MM.1S (cell line): ENCODE data around the gene ACBD6.
"Not testable (repeated sequence)": the region's sequence is repeated elsewhere in the genome, so short reads cannot be mapped to it uniquely, and the experiment has no call there.

ENCODE experiments used
- DNase-seq: peaks from one replicate; pipeline ENCODE4 v3.0.0-alpha.2; 2015
- H2AFZ ChIP-seq: fragments of 300-600 bp; sonication (generic); 2 replicates; pipeline ENCODE4 v1.6.0; 2016; ENCODE audit warnings: antibody characterized with exemption, low read length
- H3F3A ChIP-seq: fragments of 300-600 bp; sonication (generic); 2 replicates; pipeline ENCODE4 v1.6.1; 2016; ENCODE audit warnings: mild to moderate bottlenecking, antibody characterized with exemption, low read length, moderate library complexity, mixed read lengths; ENCODE audit not compliant: insufficient read depth
- H3K27ac ChIP-seq: fragments of 300-600 bp; sonication (generic); 2 replicates; pipeline ENCODE4 v1.5.1; 2016; ENCODE audit warnings: mild to moderate bottlenecking, low read length
- H3K27me3 ChIP-seq: fragments of 300-600 bp; sonication (generic); replicated peaks from 2 replicates; pipeline ENCODE4 v1.6.0; 2016; ENCODE audit warnings: low read length; ENCODE audit not compliant: insufficient read depth
- H3K36me3 ChIP-seq: fragments of 300-600 bp; sonication (generic); replicated peaks from 2 replicates; pipeline ENCODE4 v1.6.1; 2016; ENCODE audit warnings: mild to moderate bottlenecking, low read length, mixed read lengths; ENCODE audit not compliant: insufficient read depth
- H3K4me1 ChIP-seq: fragments of 300-600 bp; sonication (generic); 2 replicates; pipeline ENCODE4 v1.6.1; 2016; ENCODE audit warnings: low read length, mixed read lengths
- H3K4me2 ChIP-seq: fragments of 300-600 bp; sonication (generic); 2 replicates; pipeline ENCODE4 v1.6.0; 2016; ENCODE audit warnings: low read depth, low read length
- H3K4me3 ChIP-seq: fragments of 300-600 bp; sonication (generic); 2 replicates; pipeline ENCODE4 v1.5.1; 2016; ENCODE audit warnings: low read length, mixed read lengths
- H3K79me2 ChIP-seq: fragments of 300-600 bp; sonication (generic); 2 replicates; pipeline ENCODE4 v1.6.1; 2016; ENCODE audit warnings: mixed run types, low read length, mixed read lengths
- H3K9ac ChIP-seq: fragments of 300-600 bp; sonication (generic); 2 replicates; pipeline ENCODE4 v1.6.1; 2016; ENCODE audit warnings: low read length, mixed read lengths
- H3K9me2 ChIP-seq: fragments of 300-600 bp; sonication (generic); replicated peaks from 2 replicates; pipeline ENCODE4 v1.6.1; 2016; ENCODE audit warnings: mild to moderate bottlenecking, low read length, mixed read lengths; ENCODE audit not compliant: insufficient read depth
- H3K9me3 ChIP-seq: fragments of 300-600 bp; sonication (generic); replicated peaks from 2 replicates; pipeline ENCODE4 v1.6.1; 2016; ENCODE audit warnings: mild to moderate bottlenecking, low read length, mixed read lengths; ENCODE audit not compliant: insufficient read depth
- H4K20me1 ChIP-seq: fragments of 300-600 bp; sonication (generic); 2 replicates; pipeline ENCODE4 v1.6.1; 2016; ENCODE audit warnings: mild to moderate bottlenecking, low read length, moderate library complexity, mixed read lengths; ENCODE audit not compliant: insufficient read depth
- EZH2 ChIP-seq: fragments of 300-600 bp; sonication (generic); optimal IDR thresholded peaks from 2 replicates; pipeline ENCODE3; 2017; ENCODE audit warnings: low read depth, mild to moderate bottlenecking, antibody characterized with exemption, low read length, mixed read lengths
- EZH2phosphoT487 ChIP-seq: fragments of 300-600 bp; sonication (generic); IDR thresholded peaks from 2 replicates; pipeline ENCODE4 v1.6.1; 2018; ENCODE audit warnings: antibody characterized with exemption, low read length
- TF ChIP-seq, protein P1 (sequence below): fragments of 300-600 bp; sonication (generic); IDR thresholded peaks from 2 replicates; pipeline ENCODE4 v1.5.1; 2016; ENCODE audit warnings: antibody characterized with exemption, low read length, mixed read lengths

The ACBD6 gene

DNA sequence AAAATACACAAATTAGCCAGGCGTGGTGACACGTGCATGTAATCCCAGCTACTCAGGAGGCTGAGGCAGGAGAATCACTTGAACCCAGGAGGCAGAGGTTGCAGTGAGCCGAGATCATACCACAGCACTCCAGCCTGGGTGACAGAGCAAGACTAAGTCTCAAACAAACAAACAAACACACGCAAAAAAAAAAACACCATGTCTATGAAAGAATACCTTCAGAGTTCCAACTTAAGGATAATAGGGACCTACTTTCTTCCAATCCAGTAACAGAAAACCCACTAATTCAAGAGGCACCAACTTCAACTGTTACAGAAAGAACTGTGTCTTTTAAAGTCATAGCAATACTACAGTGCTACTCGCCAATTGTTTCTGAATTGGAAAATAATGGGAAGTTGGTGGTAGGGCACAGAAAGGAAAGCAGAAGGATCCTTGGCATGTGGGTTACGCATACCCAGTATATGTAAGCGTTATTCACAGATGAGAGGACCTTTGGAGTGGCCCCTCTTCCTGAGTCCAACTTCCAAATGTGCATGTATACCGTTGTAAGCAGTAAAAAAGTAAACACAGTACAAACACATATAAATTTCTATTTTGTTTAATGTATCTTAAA lies 87.0 kb downstream of the ACBD6 start:
- Histone ChIP-seq H3K27me3 (no peaks in the 10 kb centered on the region), H3K79me2 (peaks cover 9% of the 10 kb centered on the region; the same call in 1 of the 2 replicates), H3K9me3 (no peaks in the 10 kb centered on the region), H3K9me2 (no peaks in the 10 kb centered on the region), H3K4me3 (no peak overlapping the region), H3K4me1 (no peaks in the 10 kb centered on the region), H2AFZ (no peak overlapping the region), H3K4me2 (no peak overlapping the region), H3F3A (no peaks in the 10 kb centered on the region), H4K20me1 (no peaks in the 10 kb centered on the region), H3K36me3 (no peaks in the 10 kb centered on the region; the same call in 1 of the 2 replicates), H3K27ac (no peak overlapping the region), H3K9ac (no peak overlapping the region)
- TF ChIP-seq, protein P1, sequence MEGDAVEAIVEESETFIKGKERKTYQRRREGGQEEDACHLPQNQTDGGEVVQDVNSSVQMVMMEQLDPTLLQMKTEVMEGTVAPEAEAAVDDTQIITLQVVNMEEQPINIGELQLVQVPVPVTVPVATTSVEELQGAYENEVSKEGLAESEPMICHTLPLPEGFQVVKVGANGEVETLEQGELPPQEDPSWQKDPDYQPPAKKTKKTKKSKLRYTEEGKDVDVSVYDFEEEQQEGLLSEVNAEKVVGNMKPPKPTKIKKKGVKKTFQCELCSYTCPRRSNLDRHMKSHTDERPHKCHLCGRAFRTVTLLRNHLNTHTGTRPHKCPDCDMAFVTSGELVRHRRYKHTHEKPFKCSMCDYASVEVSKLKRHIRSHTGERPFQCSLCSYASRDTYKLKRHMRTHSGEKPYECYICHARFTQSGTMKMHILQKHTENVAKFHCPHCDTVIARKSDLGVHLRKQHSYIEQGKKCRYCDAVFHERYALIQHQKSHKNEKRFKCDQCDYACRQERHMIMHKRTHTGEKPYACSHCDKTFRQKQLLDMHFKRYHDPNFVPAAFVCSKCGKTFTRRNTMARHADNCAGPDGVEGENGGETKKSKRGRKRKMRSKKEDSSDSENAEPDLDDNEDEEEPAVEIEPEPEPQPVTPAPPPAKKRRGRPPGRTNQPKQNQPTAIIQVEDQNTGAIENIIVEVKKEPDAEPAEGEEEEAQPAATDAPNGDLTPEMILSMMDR = no peak
- TF ChIP-seq EZH2phosphoT487 (no peak), EZH2 (no peak)
- DNase-seq = no peak

DNA sequence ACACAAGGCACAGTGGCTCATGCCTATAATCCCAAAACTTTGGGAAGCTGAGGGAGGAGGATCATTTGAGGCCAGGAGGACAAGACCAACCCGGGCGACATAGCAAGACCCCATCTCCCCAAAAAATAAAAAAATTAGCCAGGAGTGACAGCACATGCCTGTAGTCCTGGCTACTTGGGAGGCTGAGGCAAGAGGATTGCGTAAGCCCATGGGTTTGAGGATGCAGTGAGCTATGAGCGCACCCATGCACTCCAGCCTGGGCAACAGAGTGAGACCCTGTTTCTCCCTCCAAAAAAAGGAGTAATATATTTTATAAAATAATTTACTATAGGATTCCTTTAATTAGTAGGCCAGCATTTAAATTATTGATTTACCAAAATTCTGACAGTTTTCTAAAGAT lies 89.8 kb downstream of the ACBD6 start:
- Histone ChIP-seq H3F3A (no peaks in the 10 kb centered on the region), H3K9me2 (no peaks in the 10 kb centered on the region), H3K9ac (no peak overlapping the region), H3K27ac (no peak overlapping the region), H4K20me1 (no peaks in the 10 kb centered on the region), H3K79me2 (peaks cover 9% of the 10 kb centered on the region; the same call in 1 of the 2 replicates), H3K27me3 (no peaks in the 10 kb centered on the region), H3K4me2 (no peak overlapping the region), H3K4me1 (no peaks in the 10 kb centered on the region), H3K36me3 (no peaks in the 10 kb centered on the region; the same call in 1 of the 2 replicates), H2AFZ (no peak overlapping the region), H3K9me3 (no peaks in the 10 kb centered on the region), H3K4me3 (no peak overlapping the region)
- TF ChIP-seq EZH2phosphoT487 = no peak
- TF ChIP-seq, protein P1 = no peak
- no peak for TF ChIP-seq EZH2
- DNase-seq = no peak

DNA sequence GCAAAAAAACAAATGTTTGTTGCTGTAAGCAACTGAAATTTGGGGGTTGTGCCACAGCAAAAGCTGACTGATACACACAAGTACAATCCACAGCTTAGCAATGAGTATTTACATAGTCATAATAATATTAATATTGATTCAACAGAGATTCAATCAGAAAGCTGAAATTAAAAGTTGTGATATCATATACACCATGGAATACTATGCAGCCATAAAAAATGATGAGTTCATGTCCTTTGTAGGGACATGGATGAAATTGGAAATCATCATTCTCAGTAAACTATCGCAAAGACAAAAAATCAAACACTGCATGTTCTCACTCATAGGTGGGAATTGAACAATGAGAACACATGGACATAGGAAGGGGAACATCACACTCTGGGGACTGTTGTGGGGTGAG lies 94.2 kb downstream of the ACBD6 start:
- not testable (repeated sequence) for H3K27me3 ChIP-seq, H3K9ac ChIP-seq, H3F3A ChIP-seq, H3K4me3 ChIP-seq, H3K9me2 ChIP-seq, H3K36me3 ChIP-seq, H3K4me1 ChIP-seq, H3K27ac ChIP-seq, H3K9me3 ChIP-seq, H2AFZ ChIP-seq, DNase-seq, H4K20me1 ChIP-seq, H3K4me2 ChIP-seq, H3K79me2 ChIP-seq

DNA sequence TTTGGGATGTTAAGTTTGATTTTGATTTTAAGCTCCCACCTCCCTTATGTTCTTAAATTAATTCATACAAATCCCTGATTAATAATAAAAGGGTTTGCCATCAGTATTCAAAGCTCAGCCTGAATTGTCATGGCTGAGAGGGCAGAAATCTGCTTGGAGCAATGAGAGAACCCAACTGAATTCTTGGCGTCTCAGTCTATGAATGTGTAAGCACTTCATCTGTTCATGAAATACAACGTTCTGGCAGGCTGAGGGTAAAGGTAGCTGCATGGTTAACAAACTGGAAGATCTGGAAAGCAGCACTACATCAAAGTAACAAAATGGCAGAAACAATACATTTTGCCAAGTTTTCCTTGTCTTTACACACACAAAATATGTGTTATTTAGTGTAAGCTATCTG lies 95.3 kb downstream of the ACBD6 start:
- no peak overlapping the region for H3K9ac ChIP-seq
- no peaks in the 10 kb centered on the region for H3K4me1 ChIP-seq

More for the DNA sequence above, 95.3 kb downstream of the ACBD6 start:
- Histone ChIP-seq H3K27ac (no peak overlapping the region), H3K27me3 (no peaks in the 10 kb centered on the region), H3K4me3 (no peak overlapping the region), H3F3A (no peaks in the 10 kb centered on the region), H3K4me2 (no peak overlapping the region), H3K36me3 (no peaks in the 10 kb centered on the region), H3K9me3 (no peaks in the 10 kb centered on the region), H2AFZ (no peak overlapping the region), H3K79me2 (no peaks in the 10 kb centered on the region), H4K20me1 (no peaks in the 10 kb centered on the region), H3K9me2 (no peaks in the 10 kb centered on the region)
- DNase-seq = no peak
- TF ChIP-seq, protein P1 = no peak
- TF ChIP-seq EZH2phosphoT487 = no peak
- TF ChIP-seq EZH2 = no peak
